Esophagus muscularis mucosa (tissue), 4 donors: ENCODE data around the gene TSPYL1.

Experiments used
- CTCF ChIP-seq, 3 experiments: fragments of 200-600 bp in 2 of 3; fragments of 450-650 bp in 1 of 3; sonication (generic) in 2 of 3; IDR thresholded peaks; one replicate each; pipeline ENCODE4 v1.5.1; 2017 to 2019; ENCODE audit warnings: antibody characterized with exemption in 3 of 3, mild to moderate bottlenecking in 2 of 3, moderate library complexity in 1 of 3
- EP300 ChIP-seq: sonication (generic); formaldehyde crosslinking; IDR thresholded peaks from one replicate; pipeline ENCODE4 v1.6.1; 2017; ENCODE audit warnings: antibody characterized with exemption
- POLR2A ChIP-seq: fragments of 450-650 bp; IDR thresholded peaks from one replicate; pipeline ENCODE4 v1.6.1; 2017; ENCODE audit warnings: antibody characterized with exemption, moderate library complexity, mild to moderate bottlenecking, low read depth
- POLR2AphosphoS5 ChIP-seq, 2 donors: sonication (generic); formaldehyde crosslinking; IDR thresholded peaks; one replicate each; pipeline ENCODE4 v1.6.1; 2017; ENCODE audit warnings: antibody characterized with exemption in 2 of 2

- TF ChIP-seq POLR2A (no peak), CTCF (IDR thresholded peaks at IDR 0.05) (no peak), POLR2AphosphoS5 (IDR thresholded peaks at IDR 0.05) (no peak), EP300 (no peak)
Observed at GRCh38 chr6:116280933-116281316, 1.2 kb upstream of the TSPYL1 start.
